HCEC 1CT (cell line): ENCODE data around the gene DHRS7C.
"Not testable (repeated sequence)": the region's sequence is repeated elsewhere in the genome, so short reads cannot be mapped to it uniquely, and the experiment has no call there.

Experiments
- DNase-seq: peaks from one replicate; pipeline ENCODE4 v3.0.0-alpha.2; 2017

The DHRS7C gene

DNA sequence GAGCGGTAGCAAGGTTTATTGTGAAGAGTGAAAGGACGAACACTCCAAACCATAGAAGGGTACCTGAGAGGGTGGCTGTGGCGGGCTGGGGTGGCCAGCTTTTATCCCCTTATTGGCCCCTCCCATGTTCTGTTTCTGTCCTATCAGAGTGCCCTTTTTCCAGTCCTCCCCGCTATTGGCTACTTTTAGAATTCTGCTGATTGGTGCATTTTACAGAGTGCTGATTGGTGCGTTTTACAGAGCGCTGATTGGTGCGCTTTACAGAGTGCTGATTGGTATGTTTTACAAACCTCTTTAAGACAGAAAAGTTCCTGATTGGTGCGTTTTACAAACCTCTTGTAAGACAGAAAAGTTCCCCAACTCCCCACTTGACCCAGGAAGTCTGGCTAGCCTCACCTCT lies 18.0 kb upstream of the DHRS7C start:
- DNase-seq = no peak

DNA sequence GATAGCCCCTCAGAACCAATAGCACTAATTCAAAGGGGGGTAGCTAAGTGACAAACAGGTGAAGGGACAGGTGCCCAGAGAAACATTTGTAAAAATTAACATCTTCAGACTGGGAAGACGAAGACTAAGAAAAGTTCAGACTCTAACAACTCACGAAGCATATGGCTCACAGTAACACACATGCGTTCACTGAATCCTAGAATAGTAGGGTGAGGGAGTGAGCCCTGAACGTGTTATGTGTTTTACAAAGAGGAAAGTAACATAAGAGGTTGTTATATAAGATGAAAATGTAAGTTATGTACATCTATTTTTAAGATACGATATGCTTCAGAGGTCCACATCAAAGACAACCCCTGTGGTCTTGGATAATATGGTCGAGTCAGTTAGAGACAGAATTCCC lies 15.3 kb upstream of the DHRS7C start:
- no peak for DNase-seq

DNA sequence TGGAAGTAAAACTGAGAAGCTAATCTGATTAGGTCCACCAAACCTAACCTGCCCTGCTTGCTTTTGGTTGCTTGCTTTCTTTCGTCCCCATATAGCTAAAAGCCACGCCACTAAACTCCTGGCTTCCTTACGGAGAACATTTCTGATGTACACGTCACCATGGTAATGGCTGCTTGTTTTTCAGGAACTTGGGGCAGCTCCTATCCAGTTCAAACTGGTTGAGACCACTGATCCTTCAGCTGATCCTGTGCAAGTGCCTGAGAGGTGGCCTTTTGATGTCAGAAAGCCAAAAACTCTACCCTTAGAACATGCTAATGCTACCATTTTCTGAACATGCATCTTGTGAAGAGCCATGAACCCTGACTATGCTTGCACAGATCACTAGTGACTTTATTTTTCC lies 14.4 kb upstream of the DHRS7C start:
- no peak for DNase-seq

DNA sequence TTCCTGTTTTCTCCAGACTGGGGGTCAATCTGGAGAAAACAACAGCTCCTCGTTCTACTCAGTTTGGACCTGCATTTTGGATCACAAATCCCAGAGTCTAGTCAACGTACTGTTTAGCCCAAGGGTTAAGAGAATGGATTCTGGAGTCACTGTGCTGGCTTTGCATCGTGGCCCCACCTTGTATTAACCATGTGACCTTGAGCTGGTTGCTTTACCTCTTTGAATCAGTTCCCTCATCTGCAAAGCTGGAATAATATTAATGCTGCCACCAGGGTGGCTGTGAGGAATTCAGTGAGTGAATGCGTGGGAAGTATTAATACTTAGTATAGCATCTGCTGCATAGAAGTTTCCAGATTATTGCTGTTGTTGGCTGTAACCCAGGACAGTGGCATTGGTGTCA lies 11.3 kb upstream of the DHRS7C start:
- no peak for DNase-seq

DNA sequence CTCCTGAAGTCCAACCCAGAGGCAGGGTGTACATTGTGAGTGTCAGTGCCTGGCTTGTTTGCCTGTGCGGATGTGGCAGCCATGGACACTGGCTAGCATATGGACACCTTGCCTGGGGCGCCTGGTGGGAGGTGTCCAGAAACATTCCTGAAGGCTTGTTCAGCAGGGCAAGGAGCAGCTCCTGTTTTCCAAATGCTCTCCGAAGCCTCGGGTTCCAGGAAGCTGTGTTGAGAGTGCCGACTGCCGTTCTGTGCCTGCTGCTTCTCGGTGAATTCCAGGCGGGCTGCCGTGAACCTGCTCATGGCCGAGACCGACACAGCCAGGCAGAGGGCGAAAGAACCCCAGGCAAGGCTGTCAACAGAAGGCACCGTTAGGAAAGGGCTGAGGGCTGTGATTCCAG lies 10.9 kb upstream of the DHRS7C start:
- DNase-seq = no peak

DNA sequence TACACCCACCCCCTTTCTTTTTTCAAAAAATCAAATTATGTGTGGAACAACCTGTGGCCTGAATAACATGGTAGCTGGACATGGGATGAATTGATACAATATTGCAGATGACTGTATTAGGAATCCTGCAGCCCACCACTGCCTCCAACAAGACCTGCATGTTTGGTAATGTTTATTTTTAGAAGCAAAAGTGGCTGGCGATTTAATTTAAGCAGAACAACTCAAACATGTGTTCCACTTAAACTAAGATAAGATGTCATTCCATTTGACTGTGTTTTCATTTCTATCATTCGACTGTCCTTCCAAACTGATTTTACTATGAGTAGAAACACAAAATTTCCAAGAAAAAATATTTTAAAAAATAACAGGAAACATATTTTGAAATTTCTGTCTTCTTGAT lies 10.1 kb upstream of the DHRS7C start:
- no peak for DNase-seq

DNA sequence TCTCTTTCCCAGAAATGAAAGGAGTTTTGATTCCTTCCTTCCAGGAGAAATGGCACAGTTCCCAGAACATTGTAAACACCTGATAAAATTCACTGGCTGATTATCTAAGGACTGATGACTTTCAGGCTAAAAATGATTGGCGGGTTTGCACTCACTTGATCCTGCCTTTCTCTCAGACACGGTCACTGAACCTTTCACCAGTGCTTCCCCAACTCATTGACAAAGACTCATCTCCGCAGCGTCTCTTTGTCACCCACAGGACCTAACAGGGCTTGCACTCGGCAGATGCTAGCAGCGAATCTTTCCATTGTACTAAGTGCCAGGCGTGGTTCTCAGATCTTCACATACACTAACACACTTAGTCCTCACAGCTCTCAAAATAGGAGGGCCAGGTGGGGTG lies 7.3 kb upstream of the DHRS7C start:
- no peak for DNase-seq

DNA sequence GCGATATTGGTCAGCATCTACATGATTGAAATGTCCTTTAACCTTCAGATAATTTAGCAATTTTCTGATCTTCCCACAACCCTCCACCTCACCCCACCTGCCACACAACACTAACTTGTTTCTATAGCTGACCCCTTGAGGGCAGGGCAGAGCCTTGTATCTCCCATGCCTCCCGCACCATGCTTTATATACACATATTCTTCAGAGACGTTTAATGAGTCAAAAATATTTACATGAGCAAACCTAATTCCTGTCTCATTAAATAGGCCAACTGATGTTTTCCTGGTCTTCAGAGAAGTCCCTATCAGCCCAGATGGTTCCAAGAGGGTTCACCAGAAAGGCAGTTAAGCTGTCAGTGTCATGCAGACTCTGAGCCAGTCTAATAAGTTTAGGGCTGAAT lies 6.6 kb upstream of the DHRS7C start:
- DNase-seq = no peak

DNA sequence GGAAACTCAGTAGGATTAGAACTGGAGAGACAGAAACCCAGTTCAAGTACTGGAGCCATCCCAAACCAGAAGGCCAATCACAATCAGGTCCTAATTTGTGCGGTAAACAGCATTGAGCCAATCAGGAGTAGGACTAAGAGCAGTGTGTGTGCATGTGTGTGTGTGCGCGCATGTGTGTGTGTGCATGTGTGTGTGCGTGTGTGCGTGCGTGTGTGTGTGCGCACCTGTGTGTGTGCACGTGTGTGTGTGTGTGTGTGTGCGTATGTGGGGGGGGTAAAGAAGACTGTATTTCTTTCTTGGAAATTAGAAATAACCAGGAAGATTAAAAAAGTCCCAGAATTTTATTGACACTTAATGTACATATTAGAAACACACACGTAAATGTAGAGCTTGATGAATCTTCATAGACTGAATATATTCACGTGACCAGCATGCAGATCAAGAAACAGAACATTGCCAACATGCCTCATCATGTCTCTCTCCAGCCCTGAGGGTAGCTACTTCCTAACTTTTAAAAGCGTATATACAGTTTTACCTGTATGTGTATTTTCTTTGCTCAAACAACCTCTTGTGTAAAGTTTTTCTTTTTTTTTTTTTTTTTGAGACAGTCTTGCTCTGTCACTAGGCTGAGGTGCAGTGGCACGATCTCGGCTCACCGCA lies 919 bp upstream of the DHRS7C start:
- no peak for DNase-seq

DNA sequence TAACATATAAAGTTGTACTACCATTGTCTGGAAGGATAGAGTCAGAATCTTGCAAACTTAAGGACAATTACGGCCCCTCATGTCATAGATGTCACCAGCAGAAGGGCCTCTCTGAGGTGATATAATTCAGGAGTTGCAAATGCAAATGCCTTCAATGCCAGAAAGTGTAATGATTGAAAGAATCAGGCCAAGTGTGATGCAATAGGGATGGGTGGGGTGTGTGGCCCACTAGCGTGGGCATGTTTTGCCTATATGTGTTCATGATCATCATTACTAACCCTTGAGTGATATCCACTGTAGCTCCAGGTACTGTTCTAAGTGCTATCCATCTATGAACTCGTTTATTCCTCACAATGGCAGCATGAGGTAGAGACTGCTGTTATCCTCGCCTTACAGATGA lies 1.1 kb downstream of the DHRS7C start:
- no peak for DNase-seq

DNA sequence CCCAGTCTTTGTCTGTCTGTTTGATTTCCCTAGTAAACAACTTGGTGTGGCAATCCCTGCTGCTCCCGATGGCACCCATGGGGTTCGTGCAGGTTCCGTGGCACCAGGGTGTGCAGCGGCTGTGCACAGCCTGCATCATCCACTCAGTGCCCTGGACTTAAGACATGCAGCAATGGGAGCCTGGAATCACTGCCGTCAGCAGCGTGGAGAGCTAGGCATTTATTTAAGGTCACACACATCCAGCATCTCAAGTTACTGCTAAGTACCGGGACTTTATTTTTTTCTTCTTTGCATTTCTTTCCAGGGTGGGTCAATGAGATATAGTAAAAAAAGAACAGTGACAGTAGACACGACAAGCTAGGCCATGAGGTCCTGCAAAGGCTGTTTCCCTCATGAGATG lies 2.8 kb downstream of the DHRS7C start:
- no peak for DNase-seq

DNA sequence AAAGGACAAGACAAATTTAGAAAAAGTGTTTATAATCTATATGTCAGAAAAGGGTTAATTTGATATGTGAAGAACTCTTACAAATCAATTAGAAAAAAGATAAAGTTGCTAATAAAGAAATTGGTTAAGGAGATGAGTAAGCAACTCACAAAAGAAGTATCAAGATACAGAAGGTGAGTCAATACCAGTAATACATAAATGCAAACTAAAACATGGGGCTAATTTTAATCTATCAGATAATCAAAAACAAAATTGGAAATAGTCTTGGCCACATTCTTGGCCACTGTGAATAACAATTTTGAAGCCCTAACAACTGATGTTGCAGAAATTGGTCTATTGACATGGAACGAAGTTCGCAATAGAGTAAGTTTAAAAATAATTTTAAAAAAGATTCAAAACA lies 6.8 kb downstream of the DHRS7C start:
- no peak for DNase-seq

DNA sequence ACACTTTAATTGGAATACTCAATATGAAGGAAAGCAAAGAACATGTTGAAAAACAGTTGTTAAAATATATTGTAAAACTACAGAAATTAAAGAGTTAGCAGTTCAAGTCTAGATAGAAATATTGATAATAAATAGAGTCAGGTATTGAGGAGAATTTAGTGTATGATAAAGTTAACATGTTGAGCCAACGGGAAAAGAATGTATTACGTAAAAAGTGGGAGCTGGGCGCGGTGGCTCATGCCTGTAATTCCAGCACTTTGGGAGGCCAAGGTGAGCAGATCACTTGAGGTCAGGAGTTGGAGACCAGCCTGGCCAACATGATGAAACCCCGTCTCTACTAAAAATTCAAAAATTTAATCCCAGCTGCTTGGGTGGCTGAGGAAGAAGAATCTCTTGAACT lies 7.9 kb downstream of the DHRS7C start:
- not testable (repeated sequence) for DNase-seq

DNA sequence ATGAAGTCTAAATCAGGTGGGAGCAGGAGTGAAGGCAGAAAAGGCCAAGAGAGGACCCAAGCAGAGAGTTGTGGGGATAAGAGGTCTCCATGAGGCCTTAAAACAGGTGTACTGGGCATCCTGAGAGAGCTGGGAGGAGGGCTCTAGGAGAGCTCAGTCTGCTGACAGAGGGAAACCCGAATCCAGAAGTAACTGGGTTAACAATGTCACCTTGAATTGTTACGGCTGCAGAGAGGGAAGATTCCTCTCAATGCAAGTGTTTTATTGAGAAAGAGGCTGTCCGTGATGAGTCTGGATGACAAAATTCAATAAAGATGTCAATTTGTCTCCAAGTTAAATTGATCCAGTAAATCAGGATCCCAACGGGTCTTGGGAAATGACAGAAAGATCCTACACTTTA lies 8.3 kb downstream of the DHRS7C start:
- no peak for DNase-seq

DNA sequence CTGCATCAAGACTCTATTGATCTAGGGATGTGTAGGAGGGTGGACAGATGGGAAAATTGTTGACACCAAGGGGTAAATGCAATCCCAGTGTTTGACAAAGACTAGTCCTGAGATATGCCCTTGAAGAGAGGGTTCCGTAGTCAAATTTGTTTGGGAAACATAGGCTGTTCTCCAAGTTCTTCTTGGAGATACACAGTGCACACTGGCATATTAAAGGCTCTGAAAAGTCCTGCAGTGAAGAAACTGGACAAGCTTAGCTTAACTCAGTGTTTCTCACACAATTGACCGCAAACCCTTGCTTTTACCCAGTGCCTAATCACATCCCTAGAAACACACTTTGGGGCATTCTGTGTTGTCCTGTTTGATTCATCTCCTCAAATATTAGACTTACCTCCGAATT lies 10.8 kb downstream of the DHRS7C start:
- no peak for DNase-seq

DNA sequence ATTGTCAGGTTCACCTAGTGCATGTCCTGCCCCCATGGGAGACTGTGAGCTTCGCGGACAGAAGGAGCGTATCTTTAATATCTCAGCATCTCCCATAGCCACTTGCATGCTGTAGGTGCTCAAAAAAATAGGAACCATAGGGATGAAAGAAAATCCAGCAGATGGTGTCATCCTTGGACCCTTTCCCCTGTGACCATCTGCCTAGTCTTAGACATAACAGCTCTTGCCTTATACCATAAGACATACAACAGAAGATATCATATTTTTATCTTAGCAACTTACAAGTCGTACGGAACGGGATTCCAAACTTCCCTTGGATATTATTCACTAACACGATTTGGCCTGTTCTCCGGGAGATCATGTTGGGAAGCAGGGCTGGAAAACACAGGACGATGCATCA lies 14.5 kb downstream of the DHRS7C start:
- no peak for DNase-seq

DNA sequence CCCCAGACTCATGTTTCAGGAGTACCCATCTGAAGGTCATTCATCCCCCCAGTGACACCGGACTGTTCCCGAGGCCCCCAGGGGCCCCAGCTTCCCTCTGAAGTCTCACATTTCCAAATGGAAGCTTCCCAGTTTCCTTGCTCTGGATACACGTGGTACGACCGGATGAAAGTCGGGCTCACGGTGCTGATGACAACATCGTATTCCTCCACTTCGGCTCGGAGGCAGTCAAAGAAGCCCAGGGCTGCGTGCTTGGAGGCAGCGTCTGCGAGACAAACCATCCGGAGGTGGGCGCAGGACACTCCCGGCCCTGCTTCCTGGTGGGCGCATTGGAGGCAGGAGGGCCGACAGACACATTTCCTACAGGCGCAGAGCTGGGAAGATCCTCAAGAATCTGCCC lies 18.7 kb downstream of the DHRS7C start:
- DNase-seq = no peak

DNA sequence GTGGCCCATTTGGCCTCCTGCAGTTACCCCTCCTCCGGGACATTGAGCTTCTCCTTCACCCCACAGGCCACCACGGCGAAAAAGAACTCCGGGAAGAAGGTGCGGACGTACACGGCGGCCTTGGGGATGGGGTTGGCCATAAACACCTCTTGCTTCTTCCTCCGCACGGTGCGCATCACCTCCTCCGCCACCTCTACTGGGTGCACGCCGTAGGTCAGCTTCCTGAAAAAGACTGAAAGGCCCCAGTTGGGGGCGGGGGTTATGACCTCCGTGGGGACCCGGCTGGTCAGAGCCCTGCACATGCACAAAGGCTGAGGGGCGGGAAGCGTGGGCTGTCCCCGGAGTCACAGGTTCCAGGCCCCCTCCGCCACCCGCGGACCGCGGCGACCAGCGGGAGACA lies 19.9 kb downstream of the DHRS7C start:
- DNase-seq = no peak

DNA sequence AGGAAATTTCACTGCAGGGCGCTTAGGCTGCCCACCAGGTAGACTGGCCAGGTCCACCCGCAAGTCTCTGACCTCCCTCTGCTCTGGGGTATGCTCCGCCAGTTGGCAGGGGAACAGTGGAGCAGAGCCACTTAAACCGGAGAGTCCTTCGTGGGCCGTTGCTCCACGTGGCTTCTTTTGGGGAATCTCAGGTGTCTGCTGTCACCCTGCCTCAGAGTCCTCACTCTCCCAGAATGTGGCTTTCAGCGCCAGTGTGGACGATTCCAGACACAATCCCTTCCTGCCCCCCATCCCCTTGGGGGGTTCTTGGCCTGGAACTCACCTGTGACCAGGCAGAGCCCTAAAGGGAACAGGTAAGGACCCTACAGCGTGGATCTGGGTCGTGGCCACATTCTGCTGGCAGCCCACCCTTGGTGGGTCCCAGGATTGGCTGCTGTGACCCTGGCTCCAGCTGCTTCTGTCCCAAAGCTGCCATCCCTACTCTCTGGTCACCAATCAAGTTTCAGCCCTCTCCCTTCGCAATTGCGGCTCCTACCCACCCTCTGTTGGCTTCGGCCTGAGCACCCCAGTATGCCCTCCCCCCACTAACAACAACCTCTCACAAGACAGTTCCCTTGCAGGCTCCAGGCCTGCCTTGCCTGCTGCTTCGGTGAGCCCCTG lies 22.2 kb downstream of the DHRS7C start:
- no peak for DNase-seq

DNA sequence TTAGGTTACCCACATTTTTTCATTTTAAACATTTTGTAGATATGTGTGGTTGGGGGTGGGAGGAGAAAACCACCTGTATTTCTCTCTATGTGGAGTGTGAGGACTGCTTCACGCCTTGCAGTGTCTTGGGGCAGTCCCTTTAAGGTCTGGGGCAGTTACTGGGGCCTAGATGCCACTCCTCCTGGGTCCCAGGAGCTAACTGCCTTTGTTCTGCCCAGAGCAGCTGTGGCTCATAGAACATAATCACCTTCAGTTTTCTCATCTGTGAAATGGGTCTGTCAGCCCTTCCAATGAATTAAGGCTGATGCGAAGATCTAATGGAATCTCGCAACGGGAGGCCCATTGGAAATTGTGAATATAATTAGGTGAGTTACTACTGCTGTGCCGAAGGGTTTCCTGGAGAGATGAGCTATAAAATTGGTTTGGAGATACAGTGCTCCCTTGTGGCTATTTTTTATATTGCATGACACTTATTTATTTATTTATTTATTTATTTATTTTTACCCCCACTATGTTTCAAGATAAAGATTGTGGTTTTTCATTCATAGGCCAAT lies 22.9 kb downstream of the DHRS7C start:
- peak; percentile 43 for DNase-seq

DNA sequence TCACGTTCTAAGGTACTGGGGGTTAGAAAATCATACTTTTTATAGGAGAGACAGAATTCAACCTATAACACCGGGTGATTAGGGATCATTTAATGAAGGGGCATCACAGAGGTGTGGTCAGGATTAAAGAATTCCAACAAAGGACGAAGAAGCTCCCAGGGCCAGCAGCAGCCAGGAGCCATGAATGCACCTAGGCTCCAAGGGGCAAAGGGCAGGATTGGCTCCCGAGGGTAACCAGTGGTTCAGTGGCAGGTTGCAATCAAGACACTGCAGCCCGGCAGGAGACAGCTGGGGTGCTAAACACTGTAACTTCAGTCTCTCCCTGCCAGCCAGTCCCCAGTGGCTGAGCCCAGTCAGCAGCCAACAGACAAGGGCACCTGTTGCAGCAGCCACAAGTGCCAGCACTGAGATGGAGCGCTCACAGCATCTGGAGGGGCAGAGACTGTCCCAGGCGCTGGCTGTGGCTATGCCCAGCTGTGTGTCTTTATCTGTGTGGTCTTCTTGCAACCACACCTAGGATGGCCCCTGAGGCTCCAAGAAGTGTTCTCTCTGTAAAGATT lies 23.9 kb downstream of the DHRS7C start:
- DNase-seq = no peak

DNA sequence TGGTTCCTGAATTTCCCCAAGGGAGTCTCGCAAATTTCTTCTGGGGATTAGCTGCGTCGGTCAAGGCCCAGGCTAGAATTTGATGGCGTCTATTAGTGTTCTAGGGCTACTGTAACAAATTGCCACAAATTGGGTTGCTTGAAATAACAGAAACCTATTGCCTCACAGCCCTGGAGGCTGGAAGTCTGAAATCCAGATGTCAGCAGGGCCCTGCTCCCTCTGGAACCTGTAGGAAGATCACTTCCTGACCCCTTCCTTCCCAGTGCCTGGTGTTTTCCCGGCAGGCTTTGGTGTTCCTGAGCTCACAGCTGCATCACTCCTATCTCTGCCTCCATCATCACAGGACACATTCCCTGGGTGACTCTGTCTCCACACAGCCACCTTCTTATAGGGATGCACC lies 24.4 kb downstream of the DHRS7C start:
- DNase-seq = no peak

DNA sequence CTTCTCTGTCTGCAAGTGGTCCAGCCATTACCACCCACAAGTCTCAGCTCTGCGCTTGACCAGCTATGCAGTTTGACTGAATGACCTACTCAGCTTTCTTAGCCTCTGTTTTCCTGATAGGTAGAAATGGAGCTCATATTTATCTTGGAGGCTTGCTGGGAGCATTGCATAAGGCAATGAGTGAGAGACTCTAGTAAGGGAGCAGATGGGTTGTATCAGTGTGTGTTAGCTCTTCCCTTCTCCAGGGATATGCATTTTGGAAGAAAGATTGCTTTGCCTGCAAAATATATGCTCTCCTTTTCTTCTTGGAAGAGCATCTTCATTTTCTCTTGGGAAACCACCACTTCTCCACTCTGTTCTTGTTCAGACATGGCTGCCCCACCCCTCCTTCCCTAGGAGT lies 26.1 kb downstream of the DHRS7C start:
- DNase-seq = no peak

DNA sequence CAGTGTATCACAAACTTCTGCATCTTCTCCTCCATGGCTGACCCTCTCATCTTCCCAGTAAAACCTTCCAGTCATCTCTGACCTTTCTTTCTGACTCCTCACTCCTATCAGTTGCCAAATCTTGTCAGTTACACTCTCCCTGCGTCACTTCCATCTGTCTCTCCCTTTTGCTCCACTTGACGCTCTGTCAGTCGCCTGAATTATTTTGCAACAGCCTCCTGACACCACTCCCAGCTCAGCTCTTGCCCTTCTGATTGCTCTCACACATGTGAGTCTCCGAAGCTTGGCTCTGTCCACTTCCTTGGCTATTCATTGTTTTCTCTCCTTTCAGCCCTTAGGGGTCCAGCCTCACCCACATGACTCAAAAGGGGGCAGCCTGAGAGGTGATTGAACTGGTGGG lies 27.7 kb downstream of the DHRS7C start:
- DNase-seq = no peak

DNA sequence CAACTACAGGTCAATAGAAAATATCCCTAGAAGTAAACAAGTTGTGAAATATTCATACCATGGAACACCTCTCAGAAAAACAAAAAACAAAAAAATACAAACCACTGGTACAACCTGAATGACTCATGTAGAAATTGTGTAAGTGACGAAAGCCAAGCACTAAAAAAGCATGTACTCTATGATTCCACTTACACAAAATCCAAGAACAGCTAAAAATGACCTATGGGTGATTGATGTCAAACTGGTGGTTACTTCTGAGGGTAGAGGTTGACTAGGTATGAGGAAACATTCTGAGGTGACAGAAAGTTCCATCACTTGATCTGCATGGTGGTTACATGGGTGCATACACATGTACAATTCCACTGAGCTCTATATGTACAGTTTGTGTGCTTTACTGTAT lies 31.1 kb downstream of the DHRS7C start:
- DNase-seq = no peak
